H1 (cell line): ENCODE data around the gene PTPRJ. TPM values are rescaled to one million over a fixed set of nuclear protein-coding genes. Genes with fewer than 3 reads are reported as not detected.
A peak's percentile ranks its signal among the peaks of the same experiment; 100 is the strongest.

Experiments used
- CTCF ChIA-PET: fragments of 300-600 bp; sonication (Branson Sonifier 250); formaldehyde crosslinking; loops from one replicate; lab custom pipeline; 2021; ENCODE audit not compliant: partially characterized antibody; lab: Charles Lee
- POLR2A ChIA-PET: fragments of 300-600 bp; sonication (Branson Sonifier 250); formaldehyde crosslinking; loops from one replicate; lab custom pipeline; 2021; ENCODE audit warnings: inconsistent platforms; ENCODE audit not compliant: partially characterized antibody; lab: Charles Lee
- DNase-seq, 2 experiments: peaks; one replicate each; pipeline versions ENCODE4 v3.0.0 to v3.0.0-alpha.2; 2010 to 2022; ENCODE audit warnings: low spot score in 2 of 2, low read depth in 1 of 2, mixed read lengths in 1 of 2
- FAIRE-seq: peaks from 2 replicates; lab custom pipeline; 2011; peaks lifted over from hg19 to GRCh38; lab: Jason Lieb, UNC
- H2AFZ ChIP-seq: 2 replicates; pipeline ENCODE4 v1.8.1; 2012; ENCODE audit warnings: low read length, inconsistent platforms
- H2AK5ac ChIP-seq: 2 replicates; pipeline ENCODE4 v1.6.1; 2013; ENCODE audit warnings: low read depth, low read length
- H2BK120ac ChIP-seq: replicated peaks from 2 replicates; pipeline ENCODE3; 2013; ENCODE audit warnings: low read depth, low read length, inconsistent platforms
- H2BK12ac ChIP-seq: 2 replicates; pipeline ENCODE4 v1.6.1; 2013; ENCODE audit warnings: low read depth, low read length
- H2BK15ac ChIP-seq: 2 replicates; pipeline ENCODE4 v1.6.1; 2013; ENCODE audit warnings: low read length
- H2BK20ac ChIP-seq: 2 replicates; pipeline ENCODE4 v1.6.1; 2013; ENCODE audit warnings: low read length
- H2BK5ac ChIP-seq: 2 replicates; pipeline ENCODE4 v1.6.1; 2013; ENCODE audit warnings: low read depth, low read length
- H3K14ac ChIP-seq: 2 replicates; pipeline ENCODE4 v1.6.1; 2013; ENCODE audit warnings: inconsistent platforms; ENCODE audit not compliant: insufficient read length
- H3K18ac ChIP-seq: 2 replicates; pipeline ENCODE4 v1.6.1; 2013; ENCODE audit warnings: low read length; ENCODE audit errors: extremely low read depth
- H3K23ac ChIP-seq: 2 replicates; pipeline ENCODE4 v1.6.1; 2013; ENCODE audit warnings: inconsistent platforms; ENCODE audit not compliant: insufficient read length
- H3K23me2 ChIP-seq: 2 replicates; pipeline ENCODE4 v1.6.1; 2013; ENCODE audit warnings: low read depth, low read length
- H3K27ac ChIP-seq: 2 replicates; pipeline ENCODE4 v1.6.1; 2011; ENCODE audit warnings: low read depth, low read length, inconsistent platforms
- H3K27me3 ChIP-seq, 4 experiments: replicated peaks in 1 of 4; 1 replicate in 1 of 4; 2 replicates in 3 of 4; pipeline versions ENCODE4 v1.6.1 to v1.8.1; 2011 to 2013; ENCODE audit warnings: low read length in 3 of 4, mild to moderate bottlenecking in 3 of 4, inconsistent platforms in 2 of 4, mixed read lengths in 2 of 4, moderate library complexity in 1 of 4; ENCODE audit not compliant: control insufficient read depth in 3 of 4, insufficient read depth in 3 of 4; ENCODE audit errors: extremely low read depth in 1 of 4
- H3K36me3 ChIP-seq, 4 experiments: 2 replicates each; pipeline versions ENCODE4 v1.6.1 to v1.8.1; 2011 to 2013; ENCODE audit warnings: mild to moderate bottlenecking in 4 of 4, low read length in 3 of 4, moderate library complexity in 2 of 4, control low read depth in 1 of 4, inconsistent platforms in 1 of 4; ENCODE audit not compliant: insufficient read depth in 4 of 4, control insufficient read depth in 2 of 4
- H3K4ac ChIP-seq: replicated peaks from 2 replicates; pipeline ENCODE3; 2013; ENCODE audit warnings: low read length, low read depth, mixed read lengths, inconsistent platforms; ENCODE audit not compliant: insufficient read length
- H3K4me1 ChIP-seq, 4 experiments: replicated peaks in 1 of 4; 1 replicate in 1 of 4; 2 replicates in 3 of 4; pipeline versions ENCODE4 v1.6.1 to v1.8.1; 2011 to 2013; ENCODE audit warnings: low read length in 3 of 4, inconsistent platforms in 2 of 4, mixed read lengths in 1 of 4; ENCODE audit not compliant: insufficient read depth in 4 of 4, control insufficient read depth in 3 of 4
- H3K4me2 ChIP-seq, 2 experiments: 2 replicates each; pipeline versions ENCODE4 v1.6.1 to v1.8.1; 2011 to 2013; ENCODE audit warnings: low read depth in 2 of 2, low read length in 2 of 2, control low read depth in 1 of 2, inconsistent platforms in 1 of 2, mild to moderate bottlenecking in 1 of 2; ENCODE audit not compliant: insufficient read depth in 1 of 2
- H3K4me3 ChIP-seq, 4 experiments: fragments of 200-600, 300-600 bp in 1 of 4; sonication (generic), shearing (Covaris generic), sonication (Bioruptor Twin) in 1 of 4; 2 replicates each; pipeline versions ENCODE4 v1.5.1 to v1.8.1; 2011 to 2016; ENCODE audit warnings: low read length in 4 of 4, low read depth in 3 of 4, control low read depth in 2 of 4, inconsistent platforms in 2 of 4, mild to moderate bottlenecking in 2 of 4, mixed read lengths in 1 of 4, moderate library complexity in 1 of 4; ENCODE audit not compliant: insufficient read depth in 2 of 4; ENCODE audit errors: extremely low read depth in 1 of 4
- H3K56ac ChIP-seq: replicated peaks from 2 replicates; pipeline ENCODE3; 2013; ENCODE audit warnings: low read depth, mild to moderate bottlenecking, mixed read lengths, low read length, inconsistent platforms; ENCODE audit not compliant: insufficient read length
- H3K79me1 ChIP-seq: 2 replicates; pipeline ENCODE4 v1.6.1; 2013; ENCODE audit warnings: low read depth, low read length, control low read depth
- H3K79me2 ChIP-seq, 2 experiments: 2 replicates each; pipeline versions ENCODE4 v1.6.1 to v1.8.1; 2012 to 2013; ENCODE audit warnings: low read length in 2 of 2, mild to moderate bottlenecking in 2 of 2, inconsistent platforms in 1 of 2; ENCODE audit not compliant: insufficient read depth in 2 of 2, control insufficient read depth in 1 of 2
- H3K9ac ChIP-seq, 4 experiments: replicated peaks in 1 of 4; 1 replicate in 1 of 4; 2 replicates in 3 of 4; pipeline versions ENCODE4 v1.6.1 to v1.8.1; 2011 to 2013; ENCODE audit warnings: low read depth in 3 of 4, low read length in 3 of 4, control low read depth in 2 of 4, mild to moderate bottlenecking in 2 of 4, moderate library complexity in 2 of 4, inconsistent platforms in 1 of 4; ENCODE audit errors: extremely low read depth in 1 of 4
- H3K9me3 ChIP-seq, 2 experiments: 2 replicates each; pipeline versions ENCODE4 v1.6.1 to v1.8.1; 2012 to 2013; ENCODE audit warnings: mild to moderate bottlenecking in 2 of 2, moderate library complexity in 2 of 2, control low read depth in 1 of 2, inconsistent platforms in 1 of 2, low read depth in 1 of 2, low read length in 1 of 2, mixed read lengths in 1 of 2; ENCODE audit not compliant: insufficient read depth in 2 of 2
- H4K20me1 ChIP-seq, 2 experiments: replicated peaks in 1 of 2; 2 replicates each; pipeline versions ENCODE3 to v1.8.1; 2011 to 2013; ENCODE audit warnings: inconsistent platforms in 2 of 2, low read length in 2 of 2, mild to moderate bottlenecking in 1 of 2; ENCODE audit not compliant: insufficient read depth in 2 of 2, control insufficient read depth in 1 of 2
- H4K5ac ChIP-seq: 2 replicates; pipeline ENCODE4 v1.6.1; 2013; ENCODE audit warnings: low read length, low read depth, mixed read lengths, inconsistent platforms; ENCODE audit not compliant: insufficient read length
- H4K8ac ChIP-seq: 2 replicates; pipeline ENCODE4 v1.8.0; 2013; ENCODE audit warnings: mild to moderate bottlenecking, moderate library complexity, low read length, inconsistent platforms; ENCODE audit not compliant: insufficient read depth; ENCODE audit errors: extremely low read depth
- H4K91ac ChIP-seq: replicated peaks from 2 replicates; pipeline ENCODE3; 2013; ENCODE audit warnings: low read length, mixed read lengths, inconsistent platforms; ENCODE audit not compliant: insufficient read length
- CHD1 ChIP-seq: IDR thresholded peaks from 2 replicates; pipeline ENCODE4 v1.6.1; 2012; ENCODE audit warnings: low read depth, low read length, improper control_type of control experiment
- CHD2 ChIP-seq: IDR thresholded peaks from 2 replicates; pipeline ENCODE4 v1.6.1; 2012; ENCODE audit warnings: low read length, improper control_type of control experiment
- E2F6 ChIP-seq: IDR thresholded peaks from 2 replicates; pipeline ENCODE4 v1.6.1; 2012; ENCODE audit warnings: inconsistent platforms
- JUND ChIP-seq: IDR thresholded peaks from 2 replicates; pipeline ENCODE4 v1.6.1; 2011; ENCODE audit warnings: mild to moderate bottlenecking, improper control_type of control experiment, low read length
- MAFK ChIP-seq: IDR thresholded peaks from 2 replicates; pipeline ENCODE4 v1.6.1; 2012; ENCODE audit warnings: low read depth, mild to moderate bottlenecking, improper control_type of control experiment, low read length
- RAD21 ChIP-seq, 2 experiments: IDR thresholded peaks in 1 of 2; conservative IDR thresholded peaks in 1 of 2; 2 replicates each; pipeline ENCODE4 v1.6.1; 2011; ENCODE audit warnings: low read depth in 2 of 2, low read length in 2 of 2, improper control_type of control experiment in 1 of 2, inconsistent platforms in 1 of 2, mild to moderate bottlenecking in 1 of 2, moderate library complexity in 1 of 2
- RXRA ChIP-seq: IDR thresholded peaks from 2 replicates; pipeline ENCODE4 v1.6.1; 2011; ENCODE audit warnings: low read depth, mild to moderate bottlenecking, low read length, moderate library complexity; ENCODE audit not compliant: insufficient read depth
- SIX5 ChIP-seq: IDR thresholded peaks from 2 replicates; pipeline ENCODE4 v1.6.1; 2011; ENCODE audit warnings: mild to moderate bottlenecking, low read depth, low read length
- SRF ChIP-seq: IDR thresholded peaks from 2 replicates; pipeline ENCODE4 v1.6.1; 2011; ENCODE audit warnings: mild to moderate bottlenecking, low read depth, low read length, moderate library complexity
- TAF7 ChIP-seq: optimal IDR thresholded peaks from 2 replicates; pipeline ENCODE3; 2011; ENCODE audit warnings: low read depth, mild to moderate bottlenecking, inconsistent platforms, low read length, moderate library complexity, borderline replicate concordance
- WGBS, 2 experiments: shearing (Covaris generic) in 1 of 2; methylation state at CpG; one replicate each; pipeline versions ENCODE4 v1.1.6 to v1.1.7; 2013 to 2015; ENCODE audit warnings: low lambda C conversion rate in 2 of 2, mixed read lengths in 2 of 2, inconsistent platforms in 1 of 2, low coverage in 1 of 2, missing lambda C conversion rate in 1 of 2; ENCODE audit not compliant: insufficient replicate concordance in 2 of 2, insufficient coverage in 1 of 2, insufficient read length in 1 of 2; ENCODE audit errors: extremely low coverage in 1 of 2, missing lambda C conversion rate in 1 of 2; 5-methylcytosine and 5-hydroxymethylcytosine counted together
- polyA plus RNA-seq, 7 experiments: library from polyadenylated mRNA; depleted of rRNA in 3 of 7; stranded (reverse) in 5 of 7; unstranded in 2 of 7; fragments of >200 nt in 5 of 7; fragments of 200-250 nt in 2 of 7; gene quantifications; 1 replicate in 5 of 7; 2 replicates in 1 of 7; 4 replicates in 1 of 7; pipeline versions ENCODE4 v1.2.1 to v1.2.3, GENCODE V29; 2011 to 2013; ENCODE audit warnings: missing spikeins in 2 of 7, mixed read lengths in 2 of 7
- total RNA-seq: library from RNA; stranded (reverse); fragmentation: NEBNext Ultra II Directional; extraction: Animal tissue kit (Norgen Biotek cat#: 25700); gene quantifications from 2 replicates; pipeline ENCODE4 v1.2.1, GENCODE V29; 2021

The PTPRJ gene
- total and polyA plus RNA-seq, 2 of the 8 experiments (the other 6 are each of a cell fraction or from before 2014, with no cell fraction given): 4.4 to 22.6 TPM

- FAIRE-seq: no peak
- TF ChIP-seq E2F6 (no peak), MAFK (no peak), SIX5 (no peak), TAF7 (no peak), RAD21 (IDR thresholded peaks at IDR 0.05 in 1 of 2, conservative IDR thresholded peaks at IDR 0.05 in 1 of 2; ENCODE audit: low read depth in 2 of 2, low read length in 2 of 2) (peak in 1 of 2 experiments; percentile 43; a peak in 1 of 4 replicates), RXRA (no peak), SRF (no peak), CHD1 (no peak), JUND (peak; percentile 81), CHD2 (no peak)
Observed at GRCh38 chr11:48096588-48097525, 116.5 kb downstream of the PTPRJ start.

More at GRCh38 chr11:48096588-48097525, 116.5 kb downstream of the PTPRJ start:
- no peak overlapping the region for H3K56ac ChIP-seq
- H2AFZ ChIP-seq: no peak overlapping the region
- no peaks in the 10 kb centered on the region for H3K9me3 ChIP-seq
- no peak overlapping the region for H3K23ac ChIP-seq
- peaks cover 0 to 17% (median 14%) of the 10 kb centered on the region in 4 experiments; a peak in 6 of 7 replicates for H3K4me1 ChIP-seq
- H3K9ac ChIP-seq: no peak overlapping the region
- peak overlapping the region; percentile 88; the same call in 1 of the 2 replicates for H2BK20ac ChIP-seq
- H2BK12ac ChIP-seq: peak overlapping the region; percentile 77
- no peak overlapping the region for H3K4ac ChIP-seq
- WGBS, 2 experiments: 61% methylated on average over 6 of the region's 6 CpGs; no CpG with 5 or more reads in 1 of the 2 experiments
- H4K20me1 ChIP-seq: no peaks in the 10 kb centered on the region
- H3K4me2 ChIP-seq: peak overlapping the region in 1 of 2 experiments; percentile 9; a peak in 2 of 4 replicates
- H3K23me2 ChIP-seq: no peaks in the 10 kb centered on the region
- H3K4me3 ChIP-seq: no peak overlapping the region
- peak overlapping the region; percentile 17; the same call in 1 of the 2 replicates for H3K27ac ChIP-seq
- no peaks in the 10 kb centered on the region for H3K27me3 ChIP-seq
- DNase-seq: peak in 1 of 2 experiments; percentile 52
- peaks cover 0 to 9% of the 10 kb centered on the region in 2 experiments; a peak in 2 of 4 replicates for H3K79me2 ChIP-seq
- peaks cover 7% of the 10 kb centered on the region; the same call in 1 of the 2 replicates for H3K79me1 ChIP-seq
- H4K5ac ChIP-seq: no peak overlapping the region
- H4K91ac ChIP-seq: no peak overlapping the region
- H4K8ac ChIP-seq: no peak overlapping the region
- CTCF ChIA-PET: interaction anchor here (0.6 to 5.3 kb wide), 11 partner anchors 9 to 177 kb away, joined by 3 to 34 read pairs (median 3); no protein-coding TSS in a partner anchor
- peak overlapping the region; percentile 63 for H2BK5ac ChIP-seq
- H2AK5ac ChIP-seq: peak overlapping the region; percentile 88
- POLR2A ChIA-PET: interaction anchor here (0.7 to 1.7 kb wide), 3 partner anchors 8 to 117 kb away, joined by 3 to 5 read pairs (median 3); partner anchors contain the start of gene PTPRJ
- no peak overlapping the region for H2BK15ac ChIP-seq
- H3K18ac ChIP-seq: 0 out of 2 replicates have a peak overlapping the region, but pooled peaks have one; percentile 14
- no peak overlapping the region for H3K14ac ChIP-seq
- H3K36me3 ChIP-seq: no peaks in the 10 kb centered on the region
- H2BK120ac ChIP-seq: no peak overlapping the region
